Endothelial cell (in vitro differentiated cells): Measurements from ENCODE around the gene EDAR. TPM values are rescaled to one million over a fixed set of nuclear protein-coding genes. Genes with fewer than 3 reads are reported as not detected.

ENCODE experiments used
- DNase-seq: peaks from one replicate; pipeline ENCODE4 v3.0.0; 2021; ENCODE audit warnings: low spot score
- H3K27ac Mint-ChIP-seq: one replicate; pipeline ENCODE4 v1.8.0; 2021; ENCODE audit warnings: mixed read lengths, inconsistent platforms; ENCODE audit not compliant: unreplicated experiment
- H3K27me3 Mint-ChIP-seq: one replicate; pipeline ENCODE4 v1.8.0; 2021; ENCODE audit warnings: mild to moderate bottlenecking, moderate library complexity, mixed read lengths, inconsistent platforms; ENCODE audit not compliant: unreplicated experiment
- H3K36me3 Mint-ChIP-seq: one replicate; pipeline ENCODE4 v1.8.0; 2021; ENCODE audit warnings: mild to moderate bottlenecking, low read depth, mixed read lengths, inconsistent platforms; ENCODE audit not compliant: unreplicated experiment
- H3K4me1 Mint-ChIP-seq: one replicate; pipeline ENCODE4 v1.8.0; 2021; ENCODE audit warnings: mild to moderate bottlenecking, mixed read lengths, inconsistent platforms; ENCODE audit not compliant: unreplicated experiment
- H3K4me3 Mint-ChIP-seq: one replicate; pipeline ENCODE4 v1.8.0; 2021; ENCODE audit warnings: mild to moderate bottlenecking, mixed read lengths, inconsistent platforms; ENCODE audit not compliant: unreplicated experiment
- H3K9me3 Mint-ChIP-seq: one replicate; pipeline ENCODE4 v1.8.0; 2021; ENCODE audit warnings: mixed read lengths, inconsistent platforms; ENCODE audit not compliant: unreplicated experiment
- CTCF ChIP-seq: fragments of 200-600 bp; sonication (generic); IDR thresholded peaks from one replicate; pipeline ENCODE4 v1.5.0; 2021; ENCODE audit warnings: antibody characterized with exemption; ENCODE audit not compliant: unreplicated experiment
- total RNA-seq: library from RNA; stranded (reverse); fragmentation: NEBNext Ultra II Directional; extraction: Animal tissue kit (Norgen Biotek cat#: 25700); gene quantifications from one replicate; pipeline ENCODE4 v1.2.1, GENCODE V29; 2021; ENCODE audit not compliant: unreplicated experiment

Gene EDAR
- total RNA-seq, 1 donor from 2014 or later, result not detected

GRCh38 chr2:108967757-108968156 lies 21.3 kb downstream of the EDAR start:
- H3K27ac Mint-ChIP-seq, result no peak overlapping the region
- no peaks in the 10 kb centered on the region for H3K9me3 Mint-ChIP-seq
- H3K4me3 Mint-ChIP-seq, result no peak overlapping the region
- H3K36me3 Mint-ChIP-seq, result no peaks in the 10 kb centered on the region
- H3K27me3 Mint-ChIP-seq, result peaks cover 1% of the 10 kb centered on the region
- no peaks in the 10 kb centered on the region for H3K4me1 Mint-ChIP-seq
- TF ChIP-seq CTCF, result no peak
- DNase-seq, result no peak

GRCh38 chr2:108965540-108966289 lies 23.3 kb downstream of the EDAR start:
- Mint-ChIP-seq H3K4me1 (no peaks in the 10 kb centered on the region), H3K27me3 (peaks cover 1% of the 10 kb centered on the region), H3K4me3 (no peak overlapping the region), H3K9me3 (no peaks in the 10 kb centered on the region), H3K36me3 (no peaks in the 10 kb centered on the region), H3K27ac (no peak overlapping the region)
- no peak for TF ChIP-seq CTCF
- DNase-seq, result no peak

- Mint-ChIP-seq H3K27ac (no peak overlapping the region), H3K27me3 (no peaks in the 10 kb centered on the region), H3K4me1 (no peaks in the 10 kb centered on the region), H3K9me3 (no peaks in the 10 kb centered on the region), H3K36me3 (no peaks in the 10 kb centered on the region), H3K4me3 (no peak overlapping the region)
- DNase-seq, result no peak
- no peak for TF ChIP-seq CTCF
Measured at GRCh38 chr2:108963057-108963456, 26.0 kb downstream of the EDAR start.

- Mint-ChIP-seq H3K4me3 (no peak overlapping the region), H3K9me3 (no peaks in the 10 kb centered on the region), H3K36me3 (no peaks in the 10 kb centered on the region), H3K27ac (no peak overlapping the region), H3K4me1 (no peaks in the 10 kb centered on the region), H3K27me3 (no peaks in the 10 kb centered on the region)
- no peak for DNase-seq
- no peak for TF ChIP-seq CTCF
Measured at GRCh38 chr2:108961796-108962195, 27.2 kb downstream of the EDAR start.

GRCh38 chr2:108960006-108960405 lies 29.0 kb downstream of the EDAR start:
- no peak overlapping the region for H3K27ac Mint-ChIP-seq
- H3K4me3 Mint-ChIP-seq, result no peak overlapping the region
- no peaks in the 10 kb centered on the region for H3K4me1 Mint-ChIP-seq
- no peak for DNase-seq
- no peaks in the 10 kb centered on the region for H3K36me3 Mint-ChIP-seq
- H3K27me3 Mint-ChIP-seq, result no peaks in the 10 kb centered on the region
- TF ChIP-seq CTCF, result peak; percentile 31
- no peaks in the 10 kb centered on the region for H3K9me3 Mint-ChIP-seq
